Measurements from ENCODE around the gene WNT7B.

- TF ChIP-seq CHD2 (IDR thresholded peaks at IDR 0.05; ENCODE audit: low read length) (no peak), POLR2AphosphoS5 (IDR thresholded peaks at IDR 0.05; ENCODE audit: low read depth, low read length) (no peak), EZH2 (IDR thresholded peaks at IDR 0.05; ENCODE audit: low read depth, low read length, severe bottlenecking) (peak; percentile 89), CTCF (IDR thresholded peaks at IDR 0.05; ENCODE audit: control extremely low read depth in 1 of 3, insufficient read depth in 1 of 3, low read depth in 1 of 3, low read length in 3 of 3) (peak in 2 of 3 experiments; percentile 8 to 20; a peak in 2 of 4 replicates)
Measured at GRCh38 chr22:45972889-45973253, 4.1 kb downstream of the WNT7B start.
